Upper lobe of right lung (tissue), 1 donor: Measurements from ENCODE around the gene STK39. TPM values are rescaled to one million over a fixed set of nuclear protein-coding genes. Genes with fewer than 3 reads are reported as not detected.

Experiments used
- ATAC-seq: fragments of 200-7000 bp; cut with Tn5 transposase; one replicate; pipeline ENCODE4 v1.9.1; 2020; ENCODE audit warnings: mild to moderate bottlenecking, moderate library complexity
- DNase-seq: peaks from one replicate; pipeline ENCODE4 v3.0.0-alpha.2; 2020
- H3K27ac ChIP-seq: fragments of 200-600 bp; one replicate; pipeline ENCODE4 v1.8.0; 2022
- H3K27me3 ChIP-seq: fragments of 200-600 bp; one replicate; pipeline ENCODE4 v1.8.0; 2022; ENCODE audit warnings: mild to moderate bottlenecking
- H3K36me3 ChIP-seq: fragments of 200-600 bp; one replicate; pipeline ENCODE4 v1.8.0; 2022
- H3K4me1 ChIP-seq: fragments of 200-600 bp; one replicate; pipeline ENCODE4 v1.8.0; 2022
- H3K4me3 ChIP-seq: fragments of 200-600 bp; one replicate; pipeline ENCODE4 v1.8.0; 2022; ENCODE audit warnings: mild to moderate bottlenecking
- H3K9me3 ChIP-seq: fragments of 200-600 bp; one replicate; pipeline ENCODE4 v1.8.0; 2022
- CTCF ChIP-seq: fragments of 200-600 bp; IDR thresholded peaks from one replicate; pipeline ENCODE4 v1.8.0; 2022; ENCODE audit warnings: antibody characterized with exemption
- intact Hi-C: fragments of 100-400 bp; cut with DNase I; formaldehyde crosslinking; loops from one replicate; pipeline ENCODE4 v1.11.0; 2022
- total RNA-seq: library from RNA; stranded (reverse); fragmentation: NEBNext Ultra II Directional; extraction: Animal tissue kit (Norgen Biotek cat#: 25700); gene quantifications from one replicate; pipeline ENCODE4 v1.2.1, GENCODE V29; 2021
- donor health status: DM: no; HTN: yes; CAD: no; lungs with severe emphysema.

STK39 gene
- total RNA-seq, 1 donor from 2014 or later = 13.2 TPM

GRCh38 chr2:168180914-168181313, 66.5 kb downstream of the STK39 start:
- Histone ChIP-seq H3K36me3 (peaks cover 10% of the 10 kb centered on the region), H3K27me3 (no peaks in the 10 kb centered on the region), H3K9me3 (no peaks in the 10 kb centered on the region), H3K4me3 (no peak overlapping the region), H3K27ac (no peak overlapping the region), H3K4me1 (peaks cover 18% of the 10 kb centered on the region)
- intact Hi-C loops = no loop called here
- no peak for DNase-seq
- ATAC-seq = no peak
- no peak for TF ChIP-seq CTCF

GRCh38 chr2:168180483-168180882, 66.9 kb downstream of the STK39 start:
- Histone ChIP-seq H3K9me3 (no peaks in the 10 kb centered on the region), H3K36me3 (peaks cover 10% of the 10 kb centered on the region), H3K4me1 (peaks cover 13% of the 10 kb centered on the region), H3K27me3 (no peaks in the 10 kb centered on the region), H3K27ac (no peak overlapping the region), H3K4me3 (no peak overlapping the region)
- intact Hi-C loops = no loop called here
- DNase-seq (no peak), ATAC-seq (no peak)
- no peak for TF ChIP-seq CTCF

GRCh38 chr2:168179592-168179991, 67.8 kb downstream of the STK39 start:
- Histone ChIP-seq H3K4me3 (no peak overlapping the region), H3K27ac (no peak overlapping the region), H3K4me1 (peaks cover 10% of the 10 kb centered on the region), H3K27me3 (no peaks in the 10 kb centered on the region), H3K9me3 (no peaks in the 10 kb centered on the region), H3K36me3 (peaks cover 10% of the 10 kb centered on the region)
- intact Hi-C loops = no loop called here
- DNase-seq (no peak), ATAC-seq (no peak)
- no peak for TF ChIP-seq CTCF

GRCh38 chr2:168178520-168179324, 68.7 kb downstream of the STK39 start:
- H3K4me1 ChIP-seq = peaks cover 4% of the 10 kb centered on the region
- intact Hi-C loops = no loop called here

GRCh38 chr2:168176402-168176801, 71.0 kb downstream of the STK39 start:
- H3K9me3 ChIP-seq = no peaks in the 10 kb centered on the region

More at GRCh38 chr2:168178520-168179324, 68.7 kb downstream of the STK39 start:
- Histone ChIP-seq H3K27ac (no peak overlapping the region), H3K4me3 (no peak overlapping the region), H3K9me3 (no peaks in the 10 kb centered on the region), H3K27me3 (no peaks in the 10 kb centered on the region), H3K36me3 (peaks cover 10% of the 10 kb centered on the region)
- ATAC-seq = no peak
- no peak for TF ChIP-seq CTCF
- no peak for DNase-seq

More at GRCh38 chr2:168176402-168176801, 71.0 kb downstream of the STK39 start:
- no peak overlapping the region for H3K27ac ChIP-seq
- no peak for DNase-seq
- H3K4me3 ChIP-seq = no peak overlapping the region
- intact Hi-C loops = no loop called here
- H3K4me1 ChIP-seq = peaks cover 4% of the 10 kb centered on the region
- peaks cover 5% of the 10 kb centered on the region for H3K36me3 ChIP-seq
- ATAC-seq = no peak
- no peaks in the 10 kb centered on the region for H3K27me3 ChIP-seq
- TF ChIP-seq CTCF = no peak
